Ovary (tissue), 9 donors: ENCODE measurements around the gene PTPRN2. TPM values are rescaled to one million over a fixed set of nuclear protein-coding genes. Genes with fewer than 3 reads are reported as not detected.

Experiments
- DNase-seq, 5 donors: peaks; one replicate each; pipeline ENCODE4 v3.0.0-alpha.2; 2019 to 2020
- H3K27ac ChIP-seq, 2 donors: fragments of 200-600 bp; one replicate each; pipeline versions ENCODE4 v1.5.1 to v1.8.0; 2019 to 2022
- H3K27me3 ChIP-seq: fragments of 200-600 bp; one replicate; pipeline ENCODE4 v1.8.0; 2022
- H3K36me3 ChIP-seq: fragments of 200-600 bp; sonication (generic); one replicate; pipeline ENCODE4 v1.5.1; 2019
- H3K4me1 ChIP-seq: one replicate; pipeline ENCODE4 v1.8.1; 2013; ENCODE audit warnings: mild to moderate bottlenecking, moderate library complexity; ENCODE audit not compliant: insufficient read depth
- H3K4me3 ChIP-seq: fragments of 200-600 bp; sonication (generic); one replicate; pipeline ENCODE4 v1.5.1; 2017
- H3K9me3 ChIP-seq, 2 donors: fragments of 200-600 bp in 1 of 2; sonication (generic) in 1 of 2; one replicate each; pipeline versions ENCODE4 v1.5.1 to v1.8.1; 2013 to 2019; ENCODE audit warnings: mild to moderate bottlenecking in 1 of 2, moderate library complexity in 1 of 2
- EP300 ChIP-seq: sonication (generic); formaldehyde crosslinking; IDR thresholded peaks from one replicate; pipeline ENCODE4 v1.6.1; 2017; ENCODE audit warnings: antibody characterized with exemption
- POLR2A ChIP-seq: fragments of 450-650 bp; IDR thresholded peaks from one replicate; pipeline ENCODE4 v1.6.1; 2017; ENCODE audit warnings: antibody characterized with exemption, mild to moderate bottlenecking, moderate library complexity
- WGBS, 3 donors: extraction: QIAGEN DNeasy Blood & Tissue Kit in 1 of 3; methylation state at CpG; one replicate each; pipeline versions ENCODE4 v1.1.5 to v1.1.7; 2013 to 2017; 5-methylcytosine and 5-hydroxymethylcytosine counted together
- intact Hi-C, 4 donors: fragments of 100-400 bp; cut with DNase I; formaldehyde crosslinking; loops; one replicate each; pipeline versions ENCODE4 v1.11.0 to v1.15.1; 2022 to 2023
- polyA plus RNA-seq, 2 donors: library from polyadenylated mRNA; stranded (reverse); fragments of 200-250 nt in 1 of 2; fragments of 350-450 nt in 1 of 2; fragmentation: Illumina TruSeq in 1 of 2; extraction: RNeasy Lipid Tissue Mini Kit (QIAGEN cat#74804) in 1 of 2; gene quantifications; one replicate each; pipeline ENCODE4 v1.2.3, GENCODE V29; 2013 to 2014
- total RNA-seq, 7 donors: library from RNA; depleted of rRNA in 2 of 7; stranded (reverse); fragments of >200 nt in 2 of 7; fragmentation: NEBNext Ultra II Directional in 3 of 7; extraction: Animal tissue kit (Norgen Biotek cat#: 25700) in 3 of 7; gene quantifications; one replicate each; pipeline versions ENCODE4 v1.1.0 to v1.2.4, GENCODE V29; 2016 to 2023
- TF ChIP-seq, protein P1 (sequence below), 3 donors: fragments of 450-650 bp in 2 of 3; fragments of 200-600 bp in 1 of 3; IDR thresholded peaks; one replicate each; pipeline versions ENCODE4 v1.5.1 to v1.8.0; 2016 to 2022; ENCODE audit warnings: antibody characterized with exemption in 3 of 3, mild to moderate bottlenecking in 1 of 3
- donor health status: DM: no; HTN: no; CAD: no; lungs with moderate emphysema.
- donor health status: DM: no; HTN: no; CAD: no.
- donor health status: Bipolar disorder and iron deficiency.
- donor health status: DM: yes; HTN: yes; CAD: no.
- donor health status: DM: no; HTN: no; CAD: no.
- donor health status: DM: yes; HTN: yes; CAD: no.

The PTPRN2 gene
- total and polyA plus RNA-seq, 9 donors, result 3.5 to 11.1 (median 5.9) TPM

DNA sequence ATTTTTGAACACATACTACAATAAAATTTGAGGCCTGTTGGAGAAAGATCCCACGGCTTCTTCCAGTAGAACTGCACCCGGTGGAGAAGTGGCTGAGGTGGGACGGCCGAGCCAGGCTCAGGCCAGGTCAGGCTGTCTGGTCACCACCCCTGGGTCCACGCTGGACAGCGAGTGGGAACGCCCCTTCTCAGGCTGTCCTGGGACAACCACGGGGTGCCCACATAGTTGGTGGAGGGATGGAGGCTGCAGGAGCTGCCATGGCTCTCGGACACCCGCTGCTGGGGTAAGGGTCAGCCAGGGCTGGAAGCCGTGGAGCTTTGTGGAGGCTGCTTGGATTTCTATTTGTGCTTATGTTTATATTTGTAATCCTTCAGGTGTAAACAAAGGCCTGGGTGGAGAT is 1044.3 kb downstream of the PTPRN2 start:
- DNase-seq, result no peak
- WGBS, 3 donors, result 94 to 97% (median 95%) methylated on average over 11 of the region's 11 CpGs
- intact Hi-C loops, result no loop called here

DNA sequence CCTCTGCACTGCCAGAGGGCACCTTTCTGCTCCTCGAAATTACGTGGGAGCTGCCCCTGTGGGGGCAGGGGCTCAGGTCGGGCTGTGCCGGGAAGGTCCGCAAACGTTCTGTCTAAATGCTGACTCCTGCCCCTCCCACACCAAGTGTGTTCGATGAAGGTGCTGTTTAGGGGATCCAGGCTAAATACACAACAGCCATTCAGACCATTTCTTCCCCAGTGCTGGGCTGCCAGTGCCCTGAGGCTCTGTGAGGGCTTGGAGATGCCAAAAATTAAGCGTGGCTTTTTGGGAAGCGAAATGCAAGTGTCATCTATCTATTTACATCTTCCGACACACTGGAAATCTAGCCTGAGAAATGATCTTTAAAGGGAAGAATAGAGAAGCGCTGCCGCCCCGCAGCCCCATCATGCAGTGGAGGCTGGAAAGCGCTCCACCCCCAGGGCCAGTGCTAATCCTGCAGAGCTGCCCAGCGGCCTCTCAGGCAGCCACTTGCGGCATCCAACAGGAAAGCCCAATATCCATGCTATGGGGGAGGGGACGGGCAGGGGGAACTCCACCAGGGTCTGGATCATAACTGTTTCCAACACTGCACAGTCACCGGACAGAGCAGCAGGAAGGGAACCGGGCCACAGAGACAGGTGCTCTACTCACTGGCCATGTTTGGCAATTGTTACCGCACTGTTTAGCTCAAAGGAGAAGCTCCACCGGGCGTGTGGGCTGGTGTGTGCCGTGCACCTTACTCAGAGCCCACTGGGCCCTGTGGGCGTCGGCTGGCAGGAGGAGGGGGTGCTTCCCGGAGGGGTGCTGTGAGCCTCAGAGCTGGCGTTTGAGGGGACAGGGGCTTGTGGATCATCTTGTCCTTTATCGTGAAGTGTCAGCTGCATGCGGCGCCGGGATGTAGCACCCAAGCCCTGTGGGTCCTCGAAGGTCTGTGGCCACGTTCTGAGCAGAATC is 1045.3 kb downstream of the PTPRN2 start:
- 85 to 87% (median 85%) methylated on average over 32 to 33 of the region's 33 CpGs for WGBS, 3 donors
- H3K27ac ChIP-seq, result no peak overlapping the region
- no peaks in the 10 kb centered on the region for H3K4me1 ChIP-seq
- DNase-seq, result no peak
- no peak for TF ChIP-seq POLR2A
- TF ChIP-seq EP300, result no peak
- TF ChIP-seq, protein P1, sequence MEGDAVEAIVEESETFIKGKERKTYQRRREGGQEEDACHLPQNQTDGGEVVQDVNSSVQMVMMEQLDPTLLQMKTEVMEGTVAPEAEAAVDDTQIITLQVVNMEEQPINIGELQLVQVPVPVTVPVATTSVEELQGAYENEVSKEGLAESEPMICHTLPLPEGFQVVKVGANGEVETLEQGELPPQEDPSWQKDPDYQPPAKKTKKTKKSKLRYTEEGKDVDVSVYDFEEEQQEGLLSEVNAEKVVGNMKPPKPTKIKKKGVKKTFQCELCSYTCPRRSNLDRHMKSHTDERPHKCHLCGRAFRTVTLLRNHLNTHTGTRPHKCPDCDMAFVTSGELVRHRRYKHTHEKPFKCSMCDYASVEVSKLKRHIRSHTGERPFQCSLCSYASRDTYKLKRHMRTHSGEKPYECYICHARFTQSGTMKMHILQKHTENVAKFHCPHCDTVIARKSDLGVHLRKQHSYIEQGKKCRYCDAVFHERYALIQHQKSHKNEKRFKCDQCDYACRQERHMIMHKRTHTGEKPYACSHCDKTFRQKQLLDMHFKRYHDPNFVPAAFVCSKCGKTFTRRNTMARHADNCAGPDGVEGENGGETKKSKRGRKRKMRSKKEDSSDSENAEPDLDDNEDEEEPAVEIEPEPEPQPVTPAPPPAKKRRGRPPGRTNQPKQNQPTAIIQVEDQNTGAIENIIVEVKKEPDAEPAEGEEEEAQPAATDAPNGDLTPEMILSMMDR (IDR thresholded peaks at IDR 0.05), result no peak
- H3K9me3 ChIP-seq, result no peaks in the 10 kb centered on the region
- intact Hi-C loops, result no loop called here
- no peaks in the 10 kb centered on the region for H3K27me3 ChIP-seq
- H3K4me3 ChIP-seq, result no peak overlapping the region
- no peaks in the 10 kb centered on the region for H3K36me3 ChIP-seq

More for the DNA sequence above, 1044.3 kb downstream of the PTPRN2 start:
- TF ChIP-seq POLR2A (no peak), EP300 (no peak)
- TF ChIP-seq, protein P1 (IDR thresholded peaks at IDR 0.05), result no peak
- no peaks in the 10 kb centered on the region for H3K9me3 ChIP-seq
- no peaks in the 10 kb centered on the region for H3K36me3 ChIP-seq
- H3K4me1 ChIP-seq, result no peaks in the 10 kb centered on the region
- H3K27ac ChIP-seq, result no peak overlapping the region
- no peaks in the 10 kb centered on the region for H3K27me3 ChIP-seq
- H3K4me3 ChIP-seq, result no peak overlapping the region

DNA sequence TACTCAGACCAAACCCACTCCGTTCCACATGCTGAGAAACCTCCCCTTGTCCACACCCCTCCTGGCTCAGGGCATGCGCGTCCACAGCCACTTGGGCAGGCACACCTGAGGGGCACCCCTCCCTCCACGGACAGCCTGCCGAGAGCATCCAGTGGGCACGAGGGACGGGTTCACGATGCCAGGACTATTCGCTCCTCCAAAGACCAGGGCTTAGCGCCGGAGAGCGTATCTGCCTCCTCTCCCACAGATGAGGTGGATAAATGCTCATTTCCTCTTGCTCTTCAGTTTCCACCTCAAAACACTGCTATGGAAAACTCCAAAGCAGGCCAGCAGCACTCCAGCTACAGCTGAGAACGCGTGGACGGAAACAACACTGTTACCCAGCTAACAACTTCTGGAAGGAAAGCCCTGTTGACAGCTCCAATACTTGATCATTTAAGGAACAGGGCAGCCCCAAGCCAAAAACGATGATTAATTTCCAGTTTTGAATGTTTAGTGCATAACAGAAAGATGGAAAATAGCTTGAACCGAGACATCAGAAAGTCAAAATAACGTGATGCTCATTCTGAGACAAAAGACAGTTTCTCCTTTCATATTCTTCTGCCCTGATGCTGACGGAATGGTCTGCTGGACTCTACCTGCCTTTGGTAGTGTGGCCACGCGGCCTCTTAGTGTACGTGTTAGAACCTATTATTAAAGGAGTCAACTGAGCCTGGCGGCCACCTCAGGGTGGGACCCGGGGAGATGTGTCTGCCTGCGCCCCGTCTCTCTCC is 1046.1 kb downstream of the PTPRN2 start:
- DNase-seq, result no peak
- Histone ChIP-seq H3K9me3 (no peaks in the 10 kb centered on the region), H3K36me3 (no peaks in the 10 kb centered on the region), H3K27me3 (no peaks in the 10 kb centered on the region), H3K4me1 (no peaks in the 10 kb centered on the region), H3K27ac (no peak overlapping the region), H3K4me3 (no peak overlapping the region)
- 91 to 93% (median 91%) methylated on average over 26 of the region's 26 CpGs for WGBS, 3 donors
- TF ChIP-seq EP300 (no peak), POLR2A (no peak)
- TF ChIP-seq, protein P1 (IDR thresholded peaks at IDR 0.05), result no peak
- intact Hi-C loops, result no loop called here

DNA sequence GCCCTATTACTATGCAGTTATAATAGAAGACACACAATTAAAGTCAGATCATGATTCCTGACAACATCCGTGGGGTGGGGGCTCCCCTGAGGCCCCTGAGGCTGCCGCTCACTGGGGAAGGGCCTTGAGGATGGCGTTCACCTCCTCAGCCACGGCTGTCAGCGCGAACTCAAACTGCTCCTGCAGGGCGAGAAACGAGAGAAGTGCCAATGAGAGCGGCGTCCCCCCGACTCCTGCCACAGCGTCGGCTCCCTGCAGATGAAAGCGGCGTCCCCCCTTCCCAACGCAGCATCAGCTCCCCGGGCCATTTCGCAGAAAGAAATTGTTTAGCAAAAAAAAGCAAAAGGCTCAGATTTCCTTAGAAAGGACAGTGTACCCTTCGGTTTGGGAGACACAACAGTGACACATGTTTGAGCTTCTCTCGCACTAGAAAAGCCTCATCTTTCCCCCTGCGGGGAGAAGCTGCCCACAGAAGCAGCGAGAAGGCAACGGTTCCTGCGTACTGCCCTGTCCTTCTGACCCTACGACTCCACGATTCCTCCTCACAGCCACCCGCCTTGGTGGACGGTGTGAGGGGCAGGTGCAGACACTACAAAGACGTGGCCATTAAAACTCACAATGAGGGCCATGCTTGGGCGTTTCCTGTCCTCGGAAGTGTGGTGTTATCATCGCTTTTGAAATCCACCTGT is 1046.9 kb downstream of the PTPRN2 start:
- WGBS, 3 donors, result 81 to 85% (median 83%) methylated on average over 32 of the region's 32 CpGs
- H3K4me1 ChIP-seq, result no peaks in the 10 kb centered on the region
- no peaks in the 10 kb centered on the region for H3K9me3 ChIP-seq
- TF ChIP-seq EP300 (no peak), POLR2A (no peak)
- TF ChIP-seq, protein P1 (IDR thresholded peaks at IDR 0.05), result no peak
- intact Hi-C loops, result no loop called here
- no peak overlapping the region for H3K27ac ChIP-seq
- no peaks in the 10 kb centered on the region for H3K27me3 ChIP-seq
- no peak for DNase-seq
- no peak overlapping the region for H3K4me3 ChIP-seq
- H3K36me3 ChIP-seq, result no peaks in the 10 kb centered on the region
